A673 (cell line): Measurements from ENCODE around the gene MAP4K5.

ENCODE experiments used
- EZH2 ChIP-seq: fragments of 200-600 bp; sonication (generic); IDR thresholded peaks from 2 replicates; pipeline ENCODE4 v1.6.1; 2017; ENCODE audit warnings: borderline replicate concordance, low read depth, mild to moderate bottlenecking, mixed read lengths, antibody characterized with exemption, low read length; ENCODE audit not compliant: poor library complexity, severe bottlenecking
- TF ChIP-seq, protein P1 (sequence below): fragments of 300-800, 200-600 bp; sonication (generic); conservative IDR thresholded peaks from 2 replicates; pipeline ENCODE4 v1.5.1; 2017; ENCODE audit warnings: low read depth, mild to moderate bottlenecking, antibody characterized with exemption, low read length, moderate library complexity, mixed read lengths

DNA sequence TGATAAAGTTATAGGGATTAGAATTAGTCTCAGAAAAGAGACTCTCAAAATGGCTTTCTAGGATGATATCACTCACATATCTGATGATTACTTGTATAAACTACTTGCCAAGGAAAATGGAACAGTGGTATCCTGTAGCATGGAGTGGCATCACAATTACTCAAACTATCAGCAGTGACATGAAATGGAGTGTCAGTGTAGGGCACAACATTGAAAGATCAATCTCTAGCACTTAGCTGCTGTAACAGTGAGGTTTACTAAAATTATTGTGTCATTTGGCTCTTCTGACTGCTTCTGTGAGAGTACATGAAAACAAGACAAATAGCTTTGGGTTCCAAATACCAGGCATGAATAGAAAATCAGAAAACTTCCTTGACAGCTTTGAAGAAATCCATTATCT is 6.7 kb upstream of the MAP4K5 start:
- TF ChIP-seq, protein P1, sequence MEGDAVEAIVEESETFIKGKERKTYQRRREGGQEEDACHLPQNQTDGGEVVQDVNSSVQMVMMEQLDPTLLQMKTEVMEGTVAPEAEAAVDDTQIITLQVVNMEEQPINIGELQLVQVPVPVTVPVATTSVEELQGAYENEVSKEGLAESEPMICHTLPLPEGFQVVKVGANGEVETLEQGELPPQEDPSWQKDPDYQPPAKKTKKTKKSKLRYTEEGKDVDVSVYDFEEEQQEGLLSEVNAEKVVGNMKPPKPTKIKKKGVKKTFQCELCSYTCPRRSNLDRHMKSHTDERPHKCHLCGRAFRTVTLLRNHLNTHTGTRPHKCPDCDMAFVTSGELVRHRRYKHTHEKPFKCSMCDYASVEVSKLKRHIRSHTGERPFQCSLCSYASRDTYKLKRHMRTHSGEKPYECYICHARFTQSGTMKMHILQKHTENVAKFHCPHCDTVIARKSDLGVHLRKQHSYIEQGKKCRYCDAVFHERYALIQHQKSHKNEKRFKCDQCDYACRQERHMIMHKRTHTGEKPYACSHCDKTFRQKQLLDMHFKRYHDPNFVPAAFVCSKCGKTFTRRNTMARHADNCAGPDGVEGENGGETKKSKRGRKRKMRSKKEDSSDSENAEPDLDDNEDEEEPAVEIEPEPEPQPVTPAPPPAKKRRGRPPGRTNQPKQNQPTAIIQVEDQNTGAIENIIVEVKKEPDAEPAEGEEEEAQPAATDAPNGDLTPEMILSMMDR = no peak
- no peak for TF ChIP-seq EZH2
